ENCODE measurements around the gene PAXIP1.
A peak's percentile ranks its signal among the peaks of the same experiment; 100 is the strongest.
"Not testable (repeated sequence)": the region's sequence is repeated elsewhere in the genome, so short reads cannot be mapped to it uniquely, and the experiment has no call there.

Gene PAXIP1

DNA sequence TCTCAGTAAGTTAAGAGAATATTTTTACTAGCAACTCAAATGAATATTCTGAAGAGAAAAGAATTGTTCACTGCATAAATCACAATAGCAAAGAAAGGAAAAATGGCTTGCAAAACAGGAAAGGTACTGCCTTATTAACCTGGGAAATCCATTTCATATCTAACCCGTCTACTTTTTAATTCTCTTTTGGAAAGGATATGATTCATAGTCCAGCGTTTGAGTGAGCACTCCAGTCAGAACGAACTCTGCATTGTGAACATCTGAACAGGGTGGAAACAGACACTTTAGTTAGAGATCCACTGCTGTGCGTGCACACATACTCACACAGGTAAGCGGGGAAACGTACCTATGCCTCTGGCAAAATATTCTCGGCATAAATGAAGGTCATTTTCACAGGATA, 56.8 kb downstream of the PAXIP1 start:
- no peak for DNase-seq (ENCODE audit: low spot score)

DNA sequence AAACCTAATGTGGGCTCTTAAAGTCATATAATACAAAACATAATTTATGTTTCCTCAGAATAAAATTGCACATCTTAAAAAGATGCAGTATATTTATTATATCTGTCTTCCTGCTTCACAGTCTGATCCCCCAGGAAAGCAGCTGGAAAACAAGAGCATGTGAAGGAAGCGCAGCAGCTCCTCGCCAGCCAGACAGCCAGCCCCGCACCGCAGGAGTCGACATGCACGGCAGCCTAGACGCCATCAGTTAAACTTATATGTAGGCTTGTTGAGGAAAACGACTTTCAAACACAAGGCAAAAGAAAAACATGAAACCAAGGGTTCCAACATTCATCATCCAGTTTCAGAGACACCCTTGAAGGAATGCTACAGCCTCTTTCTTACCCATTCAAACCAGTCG, 59.0 kb downstream of the PAXIP1 start:
- no peak for DNase-seq (ENCODE audit: low spot score)

DNA sequence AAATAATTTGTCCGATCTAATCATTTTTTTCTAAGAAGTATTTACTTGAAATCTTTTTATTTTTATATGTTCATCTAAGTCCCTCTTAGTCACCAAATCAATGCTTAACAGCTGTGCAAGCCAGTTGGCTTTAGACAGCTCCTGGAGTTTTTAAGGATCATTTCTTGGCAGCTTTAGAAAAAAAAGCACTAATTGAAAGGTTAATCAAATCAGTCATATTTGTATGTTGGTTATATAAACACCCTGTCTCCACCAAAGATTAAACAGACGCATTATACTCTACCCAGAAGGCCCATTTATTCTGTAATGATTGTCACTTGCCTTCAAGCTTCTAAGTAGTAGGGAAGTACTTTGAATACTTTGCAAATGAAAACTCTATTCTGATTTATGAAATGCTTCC, 60.2 kb downstream of the PAXIP1 start:
- no peak for DNase-seq (ENCODE audit: low spot score)

DNA sequence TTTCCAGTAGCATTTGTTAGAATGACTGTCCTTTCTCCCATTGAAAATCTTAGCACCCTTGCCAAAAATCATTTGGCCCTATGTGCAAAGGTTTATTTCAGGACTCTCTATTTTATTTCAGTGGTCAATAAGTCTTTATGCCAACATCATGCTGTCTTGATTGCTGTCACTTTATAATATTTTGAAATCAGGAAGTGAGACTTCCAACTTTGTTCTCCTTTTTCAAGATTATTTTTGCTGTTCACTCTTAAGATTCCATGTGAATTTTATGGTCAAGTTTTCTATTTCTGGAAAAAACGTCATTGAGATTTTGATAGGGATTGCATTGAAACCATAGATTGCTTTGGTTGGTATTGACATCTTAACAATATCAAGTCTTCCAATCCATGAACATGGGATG, 65.1 kb downstream of the PAXIP1 start:
- no peak for DNase-seq (ENCODE audit: low spot score)

DNA sequence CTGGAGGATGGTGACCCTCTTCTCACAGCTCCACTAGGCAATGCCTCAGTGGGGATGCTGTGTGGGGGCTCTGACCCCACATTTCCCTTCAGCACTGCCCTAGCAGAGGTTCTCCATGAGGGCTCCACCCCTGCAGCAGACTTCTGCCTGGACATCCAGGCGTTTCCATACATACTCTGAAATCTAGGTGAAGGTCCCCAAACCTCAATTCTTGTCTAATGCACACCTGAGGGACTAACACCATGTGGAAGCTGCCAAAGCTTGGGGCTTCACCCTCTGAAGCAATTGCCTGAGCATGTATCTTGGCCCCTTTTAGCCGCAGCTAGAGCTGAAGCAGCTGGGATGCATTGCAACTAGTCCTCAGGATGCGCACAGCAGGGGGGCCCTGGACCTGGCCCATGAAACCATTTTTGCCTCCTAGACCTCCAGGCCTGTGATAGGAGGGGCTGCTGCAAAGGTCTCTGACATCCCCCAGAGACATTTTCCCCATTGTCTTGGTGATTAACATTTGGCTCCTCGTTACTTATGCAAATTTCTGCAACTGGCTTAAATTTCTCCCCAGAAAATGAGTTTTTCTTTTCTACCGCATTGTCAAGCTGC, 68.5 kb downstream of the PAXIP1 start:
- DNase-seq (ENCODE audit: low spot score) = not testable (repeated sequence)

DNA sequence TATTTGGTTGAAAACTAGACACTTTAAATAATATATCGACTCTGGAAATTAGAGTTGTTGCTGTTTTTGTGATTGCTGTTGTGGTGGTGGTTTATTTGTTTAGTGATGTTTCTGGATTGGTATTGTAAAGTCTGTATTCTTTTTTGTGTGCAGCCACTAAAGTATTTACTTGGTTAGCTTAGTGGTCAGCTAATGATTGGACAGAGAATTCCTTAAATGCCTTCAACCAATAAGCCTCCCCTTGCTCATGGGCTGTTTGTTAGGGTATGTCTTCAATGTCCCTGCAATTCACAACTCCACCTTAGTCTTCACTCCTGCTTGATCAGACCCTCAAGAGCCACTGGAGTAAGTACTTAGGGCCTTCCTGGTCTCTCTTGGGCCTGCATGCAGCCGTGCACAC, 71.0 kb downstream of the PAXIP1 start:
- DNase-seq (ENCODE audit: low spot score) = no peak

DNA sequence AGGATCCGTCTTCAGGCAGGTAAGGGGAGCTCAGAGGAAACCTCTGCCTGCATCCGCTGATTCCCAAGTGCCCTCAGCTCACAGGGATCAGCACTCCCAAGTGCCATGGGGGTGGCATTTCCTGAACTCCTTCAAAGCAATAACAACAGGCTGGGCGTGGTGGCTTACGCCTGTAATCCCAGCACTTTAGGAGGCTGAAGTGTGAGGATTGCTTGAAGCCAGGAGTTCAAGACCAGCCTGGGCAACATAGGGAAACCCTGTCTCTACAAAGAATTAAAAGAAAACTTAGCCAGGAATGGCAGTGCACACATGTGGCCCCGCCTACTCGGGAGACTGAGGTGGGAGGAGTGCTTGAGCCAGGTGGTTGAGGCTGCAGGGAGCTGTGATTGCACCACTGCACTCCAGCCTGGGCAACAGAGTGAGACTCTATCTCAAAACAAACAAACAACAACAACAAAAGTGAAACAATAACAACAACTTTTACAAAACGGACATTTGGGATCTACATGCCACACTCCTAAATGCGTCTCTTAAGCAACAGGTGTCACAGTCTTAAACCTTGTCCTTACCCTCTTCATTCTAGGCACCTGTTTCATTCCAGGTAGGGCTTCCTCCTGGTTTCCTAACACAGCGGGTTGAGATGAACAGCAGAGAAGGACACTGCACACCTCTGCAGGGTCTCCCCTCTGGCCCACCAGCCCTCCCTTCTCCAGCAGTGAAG, 73.8 kb downstream of the PAXIP1 start:
- no peak for DNase-seq (ENCODE audit: low spot score)

DNA sequence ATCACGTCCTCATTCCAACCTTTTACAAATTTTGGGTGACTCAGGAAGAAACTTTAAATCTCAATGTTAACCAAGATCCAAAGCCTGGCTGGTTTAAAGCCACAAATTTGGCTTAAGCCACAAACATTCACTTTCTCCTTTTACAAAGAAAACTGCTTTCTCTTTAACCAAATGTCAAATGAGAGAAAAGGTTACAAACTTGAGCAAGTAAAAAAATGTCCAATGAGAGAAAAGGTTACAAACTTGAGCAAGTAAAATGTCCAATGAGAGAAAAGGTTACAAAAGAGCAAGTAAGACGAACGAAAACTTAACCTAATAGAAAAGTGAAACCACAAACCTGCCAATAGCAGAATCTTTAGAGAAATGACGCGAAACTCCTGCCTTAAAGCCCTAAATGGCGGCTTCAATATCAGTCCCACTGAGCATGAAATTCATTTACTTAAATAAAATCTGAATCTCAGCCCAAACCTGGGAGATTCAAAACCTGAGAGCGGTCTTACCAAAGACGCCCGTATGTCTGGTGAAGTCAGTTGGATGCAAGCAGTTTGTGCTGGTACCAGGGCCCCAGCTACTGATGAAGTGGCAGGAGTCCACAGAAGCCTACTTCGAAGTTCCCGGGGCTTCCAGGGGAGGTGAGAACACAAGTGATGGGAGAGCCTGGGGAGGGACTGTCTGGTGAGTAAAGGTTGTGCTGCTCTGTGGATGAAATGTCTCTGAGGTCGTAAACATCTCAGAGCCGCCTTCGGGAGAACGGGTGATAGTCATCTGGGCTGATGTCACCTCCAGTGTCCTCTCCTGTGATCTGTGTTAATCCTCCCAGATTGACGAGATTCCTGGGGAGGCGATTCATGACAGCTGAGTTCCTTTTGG, 74.6 kb downstream of the PAXIP1 start:
- DNase-seq (ENCODE audit: low spot score) = no peak

DNA sequence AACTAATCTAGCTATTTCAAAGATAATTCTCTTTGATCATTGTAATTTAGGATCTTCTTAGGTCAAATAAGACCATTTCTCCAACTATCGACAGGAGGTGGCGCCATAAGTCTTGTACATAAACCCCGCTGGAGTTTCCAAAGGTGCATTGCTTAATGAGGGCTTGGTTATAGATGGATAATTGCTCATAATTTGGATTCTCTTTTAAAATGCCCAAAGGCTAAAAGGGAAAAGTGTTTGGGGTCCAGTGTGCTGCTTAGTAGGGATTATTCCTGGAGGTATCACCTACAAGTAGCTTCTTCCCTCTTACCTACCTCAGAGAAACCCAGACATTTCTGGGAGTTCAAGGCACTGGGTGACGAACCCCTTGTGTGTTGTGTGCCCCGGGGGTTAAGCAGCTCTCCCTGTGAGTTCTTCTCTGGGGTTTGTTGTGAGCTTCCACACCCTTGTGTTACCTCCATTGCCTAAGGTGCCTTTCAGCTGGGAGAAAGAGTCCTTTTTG, 75.2 kb downstream of the PAXIP1 start:
- no peak for DNase-seq (ENCODE audit: low spot score)

DNA sequence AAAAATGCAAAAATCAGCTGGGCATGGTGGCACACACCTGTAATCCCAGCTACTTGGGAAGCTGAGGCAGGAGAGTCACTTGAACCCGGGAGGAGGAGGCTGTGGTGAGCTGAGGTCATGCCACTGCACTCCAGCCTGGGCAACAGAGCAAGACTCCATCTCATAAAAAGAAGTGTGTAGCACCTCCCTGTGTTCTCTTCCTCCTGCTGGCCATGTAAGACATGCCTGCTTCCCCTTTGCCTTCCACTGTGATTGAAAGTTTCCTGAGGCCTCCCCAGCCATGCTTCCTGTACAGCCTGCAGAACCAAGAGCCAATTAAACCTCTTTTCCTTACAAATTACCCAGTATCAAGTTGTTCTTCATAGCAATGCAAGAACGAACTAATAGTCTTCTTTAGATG, 80.5 kb downstream of the PAXIP1 start:
- not testable (repeated sequence) for DNase-seq (ENCODE audit: low spot score)

DNA sequence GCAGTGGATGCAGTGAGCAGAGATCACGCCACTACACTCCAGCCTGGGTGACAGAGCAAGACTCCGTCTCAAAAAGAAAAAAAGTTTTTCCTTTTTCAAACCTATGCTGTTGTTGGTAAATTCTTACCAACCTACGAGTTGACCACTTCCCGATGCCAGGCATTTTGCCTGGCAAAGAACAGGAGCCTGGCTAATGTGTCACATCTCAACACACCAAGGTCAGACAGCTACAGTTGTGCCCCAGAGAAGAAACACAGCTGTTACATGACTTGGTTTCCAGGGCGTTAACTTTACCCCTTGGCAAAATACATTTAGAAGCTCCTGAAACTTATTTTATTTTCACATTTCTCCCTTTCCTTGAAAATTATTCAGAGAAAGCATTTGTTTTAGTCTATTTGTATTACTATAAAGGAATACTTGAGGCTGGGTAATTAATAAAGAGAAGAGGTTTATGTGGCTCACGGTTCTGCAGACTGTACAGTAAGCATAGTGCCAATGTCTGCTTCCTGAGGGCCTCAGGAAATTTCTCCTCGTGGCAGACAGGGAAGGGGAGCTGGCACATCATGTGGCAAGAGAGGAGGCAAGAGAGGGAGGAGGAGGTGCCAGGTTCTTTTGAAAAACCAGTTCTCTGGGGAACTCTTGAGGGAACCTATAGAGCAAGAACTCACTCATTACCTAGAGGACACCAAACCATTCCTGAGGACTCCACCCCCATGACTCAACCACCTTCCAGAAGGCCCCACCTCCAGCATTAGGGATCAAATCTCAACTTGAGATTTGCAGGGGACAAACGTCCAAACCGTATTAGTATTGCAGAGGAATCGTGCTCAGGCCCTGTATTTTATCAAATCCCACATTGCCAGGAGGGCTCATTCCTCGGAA, 83.3 kb downstream of the PAXIP1 start:
- DNase-seq (ENCODE audit: low spot score) = no peak

DNA sequence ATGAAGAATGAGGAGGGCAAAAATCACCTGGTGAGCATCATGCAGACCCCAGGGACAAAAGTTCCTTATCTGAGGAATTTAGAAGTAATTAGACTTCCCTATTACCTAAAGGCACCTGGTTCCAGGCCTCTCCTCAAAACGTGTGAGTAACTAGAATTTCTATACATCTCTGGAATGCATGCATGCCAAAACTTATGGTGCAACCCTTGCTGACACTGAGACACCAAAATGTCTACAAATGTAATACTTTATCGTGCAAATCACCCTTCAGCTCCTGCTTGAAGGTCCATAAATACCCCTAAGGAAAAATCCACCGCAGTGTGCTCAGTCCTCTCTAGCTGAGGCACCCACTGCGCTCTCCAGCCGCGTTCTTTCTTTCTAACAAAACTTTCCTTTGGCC, 84.2 kb downstream of the PAXIP1 start:
- DNase-seq (ENCODE audit: low spot score) = no peak

DNA sequence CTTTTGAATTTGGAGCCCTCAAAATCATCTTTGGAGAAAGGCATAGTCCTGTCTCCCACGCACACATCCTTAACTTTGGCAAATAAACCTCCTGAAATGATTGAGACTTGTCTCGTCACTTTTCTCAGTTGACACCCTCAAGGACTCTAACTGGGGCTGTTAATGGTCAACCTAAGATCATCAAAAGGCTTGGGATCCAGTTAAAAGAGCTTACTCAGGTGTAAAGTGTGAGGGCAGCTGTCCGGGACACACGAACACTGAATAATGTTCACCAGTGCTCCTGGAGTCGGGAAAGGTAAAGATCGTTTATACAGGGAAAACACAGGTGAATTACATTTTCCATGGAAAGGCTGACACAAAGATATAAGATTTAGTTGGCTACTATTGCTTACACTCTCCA, 84.7 kb downstream of the PAXIP1 start:
- no peak for DNase-seq (ENCODE audit: low spot score)

DNA sequence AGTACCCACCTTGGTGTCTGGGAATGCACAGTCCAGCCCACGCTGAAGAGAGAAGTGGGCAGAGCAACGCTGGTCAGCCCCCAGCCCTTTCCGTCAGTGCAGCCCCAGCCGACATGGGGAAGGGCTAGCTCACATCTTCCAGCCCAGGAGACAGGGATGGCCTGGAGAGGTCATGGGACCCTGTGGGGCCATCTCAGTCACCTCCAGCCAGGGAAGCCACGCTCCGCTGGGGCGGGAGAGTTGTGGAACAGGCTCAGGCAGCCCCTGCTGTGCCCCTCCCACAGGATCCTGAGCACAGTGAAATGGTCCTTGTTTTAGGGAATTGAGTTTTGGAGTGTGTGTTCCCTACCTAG, 85.1 kb downstream of the PAXIP1 start:
- DNase-seq (ENCODE audit: low spot score) = no peak

DNA sequence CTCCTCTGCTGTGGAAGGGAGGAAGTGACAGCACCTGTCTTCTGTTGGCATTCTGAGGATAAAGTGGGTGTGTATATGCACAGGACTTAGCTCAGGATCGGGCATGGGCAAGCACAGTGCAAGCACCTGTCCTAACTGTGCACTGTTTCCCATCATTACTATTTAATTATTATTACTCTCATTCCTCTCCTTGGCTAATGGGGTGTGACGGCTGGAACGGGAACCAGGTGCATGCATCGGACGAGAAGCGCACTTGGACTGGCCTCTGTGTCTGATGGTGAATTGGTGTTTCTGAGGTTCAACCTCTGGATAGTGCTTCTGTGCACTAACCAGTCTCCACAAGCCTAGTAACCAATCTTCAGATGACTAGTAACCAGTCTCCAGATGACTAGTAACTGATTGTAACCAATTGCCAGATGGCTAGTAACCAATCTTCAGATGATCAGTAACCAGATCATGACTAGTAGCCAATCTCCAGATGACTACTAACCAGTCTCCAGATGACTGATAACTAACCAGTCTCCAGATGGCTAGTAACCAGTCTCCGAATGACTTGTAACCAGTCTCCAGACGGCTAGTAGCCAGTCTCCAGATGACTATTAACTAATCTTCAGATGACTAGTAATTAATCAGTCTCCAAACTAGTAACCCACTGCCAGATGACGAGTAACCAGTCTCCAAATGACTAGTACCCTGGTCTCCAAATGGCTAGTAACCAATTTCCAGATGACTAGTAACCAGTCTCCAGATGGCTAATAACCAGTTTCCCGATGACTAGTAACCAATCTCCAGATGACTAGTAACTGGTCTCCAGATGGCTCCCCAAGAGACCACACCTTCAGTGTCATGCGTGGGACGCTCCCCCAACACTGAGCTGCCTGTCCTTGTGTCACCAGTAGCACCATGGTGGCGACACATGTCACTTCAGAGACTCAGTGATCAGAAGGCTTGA, 85.8 kb downstream of the PAXIP1 start:
- DNase-seq (ENCODE audit: low spot score) = no peak

DNA sequence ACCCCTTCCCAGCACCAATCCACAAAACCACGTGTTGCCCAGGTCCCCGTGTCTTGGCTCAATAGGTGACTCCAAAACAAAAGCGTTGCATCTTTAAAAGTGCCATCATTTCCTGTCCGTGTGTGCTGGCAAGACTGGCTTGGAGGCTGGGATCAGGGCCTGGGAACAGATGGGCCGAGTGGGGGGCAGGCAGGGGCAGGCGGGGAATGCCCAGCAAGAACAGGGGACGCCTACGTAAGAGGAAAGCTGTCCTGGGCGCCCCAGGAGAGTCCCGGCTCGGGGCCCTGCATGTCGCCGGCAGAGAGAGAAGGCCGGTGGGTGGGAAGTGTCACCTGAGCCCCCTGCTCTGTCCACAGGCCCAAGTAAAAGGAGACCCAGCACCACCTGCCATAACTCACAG, 86.5 kb downstream of the PAXIP1 start:
- no peak for DNase-seq (ENCODE audit: low spot score)

DNA sequence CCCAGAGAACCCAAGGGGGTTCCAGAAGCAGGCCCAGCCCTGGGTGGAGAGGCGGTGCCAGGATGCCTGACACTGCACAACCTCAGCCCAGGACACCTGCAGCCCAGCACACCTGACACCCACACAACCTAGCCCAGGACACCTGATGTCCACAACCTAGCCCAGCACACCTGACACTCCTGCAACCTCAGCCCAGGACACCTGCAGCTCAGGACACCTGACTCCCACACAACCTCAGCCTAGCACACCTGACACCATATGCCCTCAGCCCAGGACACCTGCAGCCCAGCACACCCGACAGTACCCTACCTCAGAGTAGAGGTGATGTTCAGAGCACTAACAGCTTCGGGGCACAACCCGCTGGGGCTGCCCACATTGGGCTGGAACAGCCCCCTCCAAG, 87.3 kb downstream of the PAXIP1 start:
- no peak for DNase-seq (ENCODE audit: low spot score)

DNA sequence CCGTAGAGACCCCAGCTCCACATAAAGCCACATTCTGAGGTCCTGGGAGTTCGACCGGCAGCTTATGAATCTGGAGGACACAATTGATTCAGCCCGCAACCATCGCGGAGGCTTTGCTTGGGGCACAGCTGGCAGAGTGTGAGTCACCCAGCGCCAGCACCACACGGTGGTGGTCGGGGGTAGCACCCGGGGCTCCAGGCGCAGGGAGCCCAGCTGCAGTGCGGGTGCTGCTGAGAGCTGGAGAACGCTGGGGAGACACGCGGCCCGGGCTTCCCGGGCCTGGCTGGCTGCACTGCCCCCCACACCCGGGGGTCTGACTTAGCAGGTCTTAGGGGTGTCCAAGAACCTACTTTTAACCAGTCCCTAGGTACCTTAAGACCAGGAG, 87.9 kb downstream of the PAXIP1 start:
- no peak for DNase-seq (ENCODE audit: low spot score)

DNA sequence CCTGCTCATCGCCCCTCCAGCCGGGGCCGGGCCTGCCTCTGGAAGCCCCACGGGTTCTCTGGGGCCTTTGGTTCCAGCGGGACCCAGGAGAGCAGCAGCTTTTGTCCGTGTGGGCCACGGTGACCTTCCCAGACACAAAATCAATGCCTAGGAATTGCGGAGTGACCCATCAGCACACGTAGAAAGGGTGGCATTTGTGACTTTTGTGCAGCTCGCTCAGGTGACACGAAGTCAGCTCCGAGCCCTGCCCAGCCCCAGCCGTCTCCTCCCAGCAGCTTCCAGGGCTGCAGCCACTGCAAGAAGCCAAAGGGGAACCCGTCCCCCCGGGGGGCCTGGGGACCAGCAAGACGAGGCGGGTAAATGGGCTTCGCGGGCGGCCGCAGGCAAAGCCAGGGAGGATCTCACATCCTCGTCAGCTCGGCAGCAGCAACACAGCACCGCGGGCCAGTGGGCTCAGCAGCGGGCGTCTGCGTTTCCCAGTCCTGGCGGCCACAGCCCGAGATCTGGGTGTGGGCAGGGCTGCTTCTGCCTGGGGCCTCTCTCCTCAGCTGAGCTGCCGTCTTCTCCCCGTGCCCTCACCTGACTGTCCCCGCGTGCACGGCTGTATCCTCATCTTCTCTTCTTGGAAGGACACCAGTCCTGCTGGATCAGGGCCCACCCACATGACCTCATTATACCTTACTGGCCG, 88.5 kb downstream of the PAXIP1 start:
- no peak for DNase-seq (ENCODE audit: low spot score)

DNA sequence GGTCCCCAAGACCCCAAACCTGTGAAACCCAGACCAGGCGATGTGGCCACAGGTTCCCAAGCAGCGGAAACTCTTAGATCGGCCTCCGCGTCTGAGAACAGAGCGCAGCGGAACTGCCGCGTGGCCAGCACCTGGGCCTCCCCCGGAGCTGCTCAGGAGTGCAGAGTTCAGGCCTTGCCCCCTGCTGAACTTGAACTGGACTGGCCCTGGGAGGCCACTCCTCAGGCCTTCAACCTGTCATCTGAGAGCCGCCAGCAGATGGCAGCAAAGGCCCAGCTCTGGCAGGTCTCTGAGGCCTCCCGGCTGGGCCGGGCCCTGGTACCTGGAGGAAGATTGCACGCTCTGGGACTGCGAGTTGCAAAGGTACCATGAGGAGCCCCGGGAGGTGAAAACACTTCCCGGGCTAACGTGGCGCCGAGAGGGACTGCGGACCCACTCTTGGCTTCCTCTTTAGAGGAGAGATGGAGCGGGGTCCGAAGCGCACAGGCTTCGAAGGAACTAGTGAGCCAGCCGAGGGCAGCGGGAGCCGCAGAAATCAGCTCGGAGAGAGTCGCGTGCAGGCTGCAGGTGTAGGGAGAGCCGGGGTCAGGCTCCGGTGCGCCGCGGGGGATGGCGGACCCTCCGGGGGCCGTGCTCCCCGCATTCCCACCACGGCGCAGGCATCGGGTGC, 89.2 kb downstream of the PAXIP1 start:
- DNase-seq (ENCODE audit: low spot score) = peak; percentile 85

Data from HuH-7.5 (cell line).